Chondrocyte (in vitro differentiated cells): ENCODE measurements around the gene BAAT. TPM values are rescaled to one million over a fixed set of nuclear protein-coding genes. Genes with fewer than 3 reads are reported as not detected.
A peak's percentile ranks its signal among the peaks of the same experiment; 100 is the strongest.

Experiments used
- DNase-seq: peaks from one replicate; pipeline ENCODE4 v3.0.0; 2021; ENCODE audit warnings: mixed read lengths, low spot score
- H3K27ac Mint-ChIP-seq: one replicate; pipeline ENCODE4 v1.8.0; 2021; ENCODE audit warnings: mild to moderate bottlenecking, moderate library complexity, mixed read lengths; ENCODE audit not compliant: unreplicated experiment
- H3K27me3 Mint-ChIP-seq: 2 replicates; pipeline ENCODE4 v1.8.0; 2021; ENCODE audit warnings: low read depth, mixed read lengths
- H3K36me3 Mint-ChIP-seq: 2 replicates; pipeline ENCODE4 v1.8.0; 2021; ENCODE audit warnings: low read depth, mixed read lengths
- H3K4me1 Mint-ChIP-seq: 2 replicates; pipeline ENCODE4 v1.8.0; 2021; ENCODE audit warnings: low read depth, mild to moderate bottlenecking, mixed read lengths
- H3K4me3 Mint-ChIP-seq: one replicate; pipeline ENCODE4 v1.8.0; 2021; ENCODE audit warnings: mild to moderate bottlenecking, moderate library complexity, mixed read lengths; ENCODE audit not compliant: unreplicated experiment
- H3K9me3 Mint-ChIP-seq: 2 replicates; pipeline ENCODE4 v1.8.0; 2021; ENCODE audit warnings: low read depth, mixed read lengths
- total RNA-seq: library from RNA; stranded (reverse); gene quantifications from 3 replicates; pipeline ENCODE4 v1.2.1, GENCODE V29; 2021
- TF ChIP-seq, protein P1 (sequence below): fragments of 200-600 bp; sonication (generic); IDR thresholded peaks from 2 replicates; pipeline ENCODE4 v1.5.0; 2021; ENCODE audit warnings: antibody characterized with exemption, mild to moderate bottlenecking, moderate library complexity

The BAAT gene
- total RNA-seq, 1 donor from 2014 or later = 0.10 TPM

DNA sequence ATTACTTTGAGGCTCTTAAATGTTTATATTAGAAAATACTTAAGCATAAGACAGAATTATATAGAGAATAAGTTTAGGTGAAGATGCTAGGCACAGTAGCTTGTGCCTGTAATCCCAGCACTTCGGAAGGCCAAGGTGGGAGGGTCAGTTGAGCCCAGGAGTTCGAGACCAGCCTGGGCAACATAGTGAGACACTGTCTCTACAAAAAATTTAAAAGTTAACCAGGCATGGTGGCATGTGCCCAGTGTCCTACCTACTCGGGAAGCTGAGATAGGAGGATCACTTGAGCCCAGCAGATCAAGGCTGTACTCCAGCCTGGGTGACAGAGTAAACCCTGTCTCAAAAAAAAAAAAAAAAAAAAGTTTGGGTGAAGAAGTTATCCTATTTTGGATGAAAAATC is 61.7 kb downstream of the BAAT start:
- Mint-ChIP-seq H3K36me3 (no peaks in the 10 kb centered on the region), H3K27me3 (peaks cover 22% of the 10 kb centered on the region), H3K27ac (no peak overlapping the region), H3K9me3 (peaks cover 6% of the 10 kb centered on the region), H3K4me3 (no peak overlapping the region), H3K4me1 (no peaks in the 10 kb centered on the region)
- TF ChIP-seq, protein P1, sequence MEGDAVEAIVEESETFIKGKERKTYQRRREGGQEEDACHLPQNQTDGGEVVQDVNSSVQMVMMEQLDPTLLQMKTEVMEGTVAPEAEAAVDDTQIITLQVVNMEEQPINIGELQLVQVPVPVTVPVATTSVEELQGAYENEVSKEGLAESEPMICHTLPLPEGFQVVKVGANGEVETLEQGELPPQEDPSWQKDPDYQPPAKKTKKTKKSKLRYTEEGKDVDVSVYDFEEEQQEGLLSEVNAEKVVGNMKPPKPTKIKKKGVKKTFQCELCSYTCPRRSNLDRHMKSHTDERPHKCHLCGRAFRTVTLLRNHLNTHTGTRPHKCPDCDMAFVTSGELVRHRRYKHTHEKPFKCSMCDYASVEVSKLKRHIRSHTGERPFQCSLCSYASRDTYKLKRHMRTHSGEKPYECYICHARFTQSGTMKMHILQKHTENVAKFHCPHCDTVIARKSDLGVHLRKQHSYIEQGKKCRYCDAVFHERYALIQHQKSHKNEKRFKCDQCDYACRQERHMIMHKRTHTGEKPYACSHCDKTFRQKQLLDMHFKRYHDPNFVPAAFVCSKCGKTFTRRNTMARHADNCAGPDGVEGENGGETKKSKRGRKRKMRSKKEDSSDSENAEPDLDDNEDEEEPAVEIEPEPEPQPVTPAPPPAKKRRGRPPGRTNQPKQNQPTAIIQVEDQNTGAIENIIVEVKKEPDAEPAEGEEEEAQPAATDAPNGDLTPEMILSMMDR = no peak
- DNase-seq = no peak

DNA sequence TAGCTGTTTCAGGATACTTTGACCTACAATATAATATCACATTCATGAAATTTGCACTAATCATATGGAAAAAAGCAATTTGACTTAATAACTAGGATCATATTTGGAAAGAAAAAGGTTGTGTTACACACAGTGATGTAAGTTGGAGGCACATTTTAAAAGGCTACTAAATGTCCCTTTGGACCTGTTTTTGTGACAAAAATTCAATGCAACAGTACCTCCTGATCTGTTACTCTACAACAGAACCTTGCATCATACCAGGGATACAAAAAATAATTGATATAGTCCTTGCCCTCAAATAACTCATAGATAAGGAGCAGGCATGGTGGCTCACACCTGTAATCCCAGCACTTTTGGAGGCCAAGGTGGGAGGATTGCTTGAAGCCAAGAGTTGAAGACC is 67.1 kb downstream of the BAAT start:
- DNase-seq = no peak
- Mint-ChIP-seq H3K27ac (no peak overlapping the region), H3K9me3 (no peaks in the 10 kb centered on the region), H3K4me3 (no peak overlapping the region), H3K36me3 (no peaks in the 10 kb centered on the region), H3K4me1 (no peaks in the 10 kb centered on the region), H3K27me3 (peaks cover 21% of the 10 kb centered on the region)
- TF ChIP-seq, protein P1 = no peak

DNA sequence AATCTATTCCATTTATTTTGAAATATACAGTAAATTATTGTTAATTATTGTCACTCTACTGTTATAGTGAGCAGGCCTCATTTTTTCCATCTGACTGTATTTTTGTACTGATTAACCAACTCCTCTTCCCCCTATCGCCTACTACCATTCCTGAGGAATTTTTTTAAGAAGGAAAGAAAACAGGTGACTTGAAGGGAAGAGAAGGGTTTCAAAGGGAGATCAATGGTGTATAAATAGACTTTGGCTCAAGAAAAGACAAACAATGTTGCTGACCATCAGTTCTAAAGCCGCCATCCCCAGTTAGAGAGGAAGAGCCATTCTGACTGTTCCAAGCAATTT is 69.7 kb downstream of the BAAT start:
- peaks cover 16% of the 10 kb centered on the region for H3K27me3 Mint-ChIP-seq
- no peaks in the 10 kb centered on the region for H3K36me3 Mint-ChIP-seq
- TF ChIP-seq, protein P1 = no peak
- no peak for DNase-seq
- H3K9me3 Mint-ChIP-seq = no peaks in the 10 kb centered on the region
- no peak overlapping the region for H3K27ac Mint-ChIP-seq
- H3K4me1 Mint-ChIP-seq = no peaks in the 10 kb centered on the region
- no peak overlapping the region for H3K4me3 Mint-ChIP-seq

DNA sequence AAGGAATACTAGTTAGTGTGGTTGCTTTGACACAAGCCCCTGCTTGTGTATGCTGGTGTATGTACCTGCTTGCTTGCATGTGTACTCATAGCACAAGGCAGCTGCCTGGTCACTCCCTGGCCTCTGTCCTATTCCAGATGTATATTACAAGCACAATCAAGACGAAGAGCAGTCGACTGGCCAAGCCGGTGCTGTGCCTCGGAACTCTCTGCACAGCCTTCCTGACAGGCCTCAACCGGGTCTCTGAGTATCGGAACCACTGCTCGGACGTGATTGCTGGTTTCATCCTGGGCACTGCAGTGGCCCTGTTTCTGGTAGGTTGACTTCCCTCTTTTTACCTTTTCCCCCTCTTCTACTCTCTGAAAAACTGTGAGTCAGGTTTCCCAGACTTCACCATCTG is 72.1 kb downstream of the BAAT start:
- Mint-ChIP-seq H3K9me3 (no peaks in the 10 kb centered on the region), H3K27me3 (peaks cover 33% of the 10 kb centered on the region), H3K36me3 (no peaks in the 10 kb centered on the region), H3K27ac (no peak overlapping the region), H3K4me3 (no peak overlapping the region), H3K4me1 (no peaks in the 10 kb centered on the region)
- DNase-seq = no peak
- TF ChIP-seq, protein P1 = no peak

DNA sequence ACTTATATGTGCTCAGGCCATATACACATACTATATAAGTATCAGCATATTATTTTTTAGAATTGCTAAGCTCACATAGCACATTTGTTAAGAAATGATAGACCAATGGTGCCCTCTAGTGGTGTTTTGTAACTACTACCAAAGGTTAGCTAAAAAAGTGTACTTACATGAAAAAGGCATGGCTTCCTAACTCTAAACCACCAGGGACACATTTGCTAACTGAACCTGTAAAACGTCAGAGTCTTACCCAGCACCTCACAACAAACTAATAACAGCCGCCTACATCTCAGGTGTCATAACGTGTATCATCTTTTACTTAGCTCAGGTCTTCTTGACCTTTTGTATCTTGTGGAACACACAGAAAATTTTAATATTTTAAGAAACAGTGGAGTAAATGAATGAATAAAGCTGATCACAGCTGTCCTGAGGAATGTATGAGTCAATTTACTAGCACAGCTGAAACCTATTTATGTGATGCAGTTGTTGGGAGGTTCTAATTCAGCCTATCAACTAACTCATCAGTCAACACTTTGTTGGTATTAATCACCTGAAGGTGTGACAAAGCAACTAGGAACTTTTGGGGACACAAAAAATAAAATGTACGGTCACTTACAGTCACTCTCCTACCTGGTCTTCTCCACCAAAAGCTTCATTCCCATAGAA is 72.9 kb downstream of the BAAT start:
- Mint-ChIP-seq H3K4me3 (no peak overlapping the region), H3K36me3 (no peaks in the 10 kb centered on the region), H3K9me3 (no peaks in the 10 kb centered on the region), H3K4me1 (no peaks in the 10 kb centered on the region), H3K27ac (no peak overlapping the region), H3K27me3 (peaks cover 36% of the 10 kb centered on the region)
- TF ChIP-seq, protein P1 = peak; percentile 89
- no peak for DNase-seq
